Neural progenitor cell (in vitro differentiated cells): ENCODE results near the gene LMNB1. TPM values are rescaled to one million over a fixed set of nuclear protein-coding genes. Genes with fewer than 3 reads are reported as not detected.

ENCODE experiments used
- DNase-seq: peaks from one replicate; pipeline ENCODE4 v3.0.0-alpha.2; 2016; ENCODE audit warnings: low spot score
- H2AFZ ChIP-seq: fragments of 200-600 bp; sonication (generic); replicated peaks from 2 replicates; pipeline ENCODE4 v1.6.1; 2016; ENCODE audit warnings: antibody characterized with exemption
- H3F3A ChIP-seq: fragments of 200-600 bp; sonication (generic); 2 replicates; pipeline ENCODE4 v1.6.1; 2016; ENCODE audit warnings: antibody characterized with exemption, low read depth
- H3K27ac ChIP-seq: fragments of 200-600 bp; sonication (generic); 2 replicates; pipeline ENCODE4 v1.5.1; 2016; ENCODE audit warnings: mild to moderate bottlenecking
- H3K27me3 ChIP-seq: fragments of 200-600 bp; sonication (generic); 2 replicates; pipeline ENCODE4 v1.6.1; 2016; ENCODE audit warnings: mild to moderate bottlenecking, moderate library complexity
- H3K36me3 ChIP-seq: fragments of 200-600 bp; sonication (generic); 2 replicates; pipeline ENCODE4 v1.5.1; 2016
- H3K4me1 ChIP-seq: fragments of 200-600 bp; sonication (generic); 2 replicates; pipeline ENCODE4 v1.6.1; 2016; ENCODE audit warnings: mixed run types
- H3K4me2 ChIP-seq: fragments of 200-600 bp; sonication (generic); 2 replicates; pipeline ENCODE4 v1.6.1; 2016
- H3K4me3 ChIP-seq: fragments of 200-600 bp; sonication (generic); 2 replicates; pipeline ENCODE4 v1.5.1; 2016
- H3K79me2 ChIP-seq: fragments of 200-600 bp; sonication (generic); 2 replicates; pipeline ENCODE4 v1.6.1; 2016; ENCODE audit warnings: low read depth
- H3K9ac ChIP-seq: fragments of 200-600 bp; sonication (generic); 2 replicates; pipeline ENCODE4 v1.6.1; 2016
- H3K9me3 ChIP-seq: fragments of 200-600 bp; sonication (generic); 2 replicates; pipeline ENCODE4 v1.5.1; 2016; ENCODE audit warnings: low read depth
- H4K20me1 ChIP-seq: fragments of 200-600 bp; sonication (generic); 2 replicates; pipeline ENCODE4 v1.6.1; 2016; ENCODE audit warnings: low read depth
- H3K27ac Mint-ChIP-seq: 3 replicates; pipeline ENCODE4 v1.8.0; 2021; ENCODE audit warnings: mixed read lengths
- H3K27me3 Mint-ChIP-seq: 2 replicates; pipeline ENCODE4 v1.8.0; 2022; ENCODE audit warnings: low read depth, mild to moderate bottlenecking, inconsistent platforms, moderate library complexity, mixed read lengths; ENCODE audit not compliant: insufficient read depth
- H3K36me3 Mint-ChIP-seq: 3 replicates; pipeline ENCODE4 v1.8.0; 2021; ENCODE audit warnings: mixed read lengths
- H3K4me1 Mint-ChIP-seq: 3 replicates; pipeline ENCODE4 v1.8.0; 2021; ENCODE audit warnings: mixed read lengths
- H3K4me3 Mint-ChIP-seq: 3 replicates; pipeline ENCODE4 v1.8.0; 2021; ENCODE audit warnings: mild to moderate bottlenecking, moderate library complexity, mixed read lengths
- H3K9me3 Mint-ChIP-seq: 3 replicates; pipeline ENCODE4 v1.8.0; 2020; ENCODE audit warnings: mixed read lengths
- CTCF ChIP-seq: fragments of 200-600 bp; sonication (generic); IDR thresholded peaks from 2 replicates; pipeline ENCODE4 v1.5.1; 2017; ENCODE audit warnings: antibody characterized with exemption, mild to moderate bottlenecking
- EZH2 ChIP-seq: fragments of 200-600 bp; sonication (generic); IDR thresholded peaks from 2 replicates; pipeline ENCODE4 v1.6.1; 2017; ENCODE audit warnings: antibody characterized with exemption, mild to moderate bottlenecking, moderate library complexity
- EZH2phosphoT487 ChIP-seq: fragments of 200-600 bp; sonication (generic); IDR thresholded peaks from 2 replicates; pipeline ENCODE4 v1.6.1; 2017; ENCODE audit warnings: antibody characterized with exemption
- total RNA-seq: library from RNA; depleted of rRNA; stranded (reverse); fragments of >200 nt; gene quantifications from 2 replicates; pipeline ENCODE4 v1.2.3, GENCODE V29; 2015; ENCODE audit warnings: low replicate concordance

The LMNB1 gene
- total RNA-seq, 1 donor from 2014 or later: 245 TPM

- H3K27ac Mint-ChIP-seq: no peak overlapping the region
- H3K36me3 Mint-ChIP-seq: peaks cover 10% of the 10 kb centered on the region
- no peaks in the 10 kb centered on the region for H3K9me3 Mint-ChIP-seq
- Histone ChIP-seq H3K36me3 (no peaks in the 10 kb centered on the region), H3K27ac (no peak overlapping the region), H3F3A (peaks cover 16% of the 10 kb centered on the region), H3K27me3 (no peaks in the 10 kb centered on the region), H4K20me1 (no peaks in the 10 kb centered on the region), H3K79me2 (no peaks in the 10 kb centered on the region), H3K4me1 (peaks cover 21% of the 10 kb centered on the region), H3K4me3 (no peak overlapping the region), H2AFZ (no peak overlapping the region), H3K9ac (no peak overlapping the region), H3K4me2 (no peak overlapping the region), H3K9me3 (no peaks in the 10 kb centered on the region)
- H3K27me3 Mint-ChIP-seq: peaks cover 4% of the 10 kb centered on the region
- TF ChIP-seq EZH2 (no peak), EZH2phosphoT487 (no peak), CTCF (no peak)
- no peak for DNase-seq
- no peak overlapping the region for H3K4me3 Mint-ChIP-seq
- peaks cover 24% of the 10 kb centered on the region for H3K4me1 Mint-ChIP-seq
Observed at GRCh38 chr5:126871441-126871840, 94.5 kb downstream of the LMNB1 start.

GRCh38 chr5:126872561-126873354 is 95.8 kb downstream of the LMNB1 start:
- peaks cover 26% of the 10 kb centered on the region for H3K4me1 Mint-ChIP-seq
- H3K9me3 Mint-ChIP-seq: no peaks in the 10 kb centered on the region
- Histone ChIP-seq H3K9me3 (no peaks in the 10 kb centered on the region), H3F3A (peaks cover 16% of the 10 kb centered on the region), H3K4me1 (peaks cover 21% of the 10 kb centered on the region), H3K9ac (no peak overlapping the region), H3K27me3 (no peaks in the 10 kb centered on the region), H2AFZ (no peak overlapping the region), H4K20me1 (no peaks in the 10 kb centered on the region), H3K4me3 (no peak overlapping the region), H3K36me3 (no peaks in the 10 kb centered on the region), H3K27ac (no peak overlapping the region), H3K79me2 (no peaks in the 10 kb centered on the region), H3K4me2 (no peak overlapping the region)
- H3K27me3 Mint-ChIP-seq: peaks cover 4% of the 10 kb centered on the region
- H3K4me3 Mint-ChIP-seq: no peak overlapping the region
- H3K27ac Mint-ChIP-seq: peak overlapping the region; percentile 65
- peaks cover 10% of the 10 kb centered on the region for H3K36me3 Mint-ChIP-seq
- TF ChIP-seq EZH2 (no peak), CTCF (no peak), EZH2phosphoT487 (no peak)
- DNase-seq: no peak

- Mint-ChIP-seq H3K9me3 (no peaks in the 10 kb centered on the region), H3K36me3 (peaks cover 10% of the 10 kb centered on the region), H3K4me1 (peaks cover 12% of the 10 kb centered on the region), H3K27me3 (peaks cover 2% of the 10 kb centered on the region), H3K27ac (no peak overlapping the region), H3K4me3 (no peak overlapping the region)
- H3K27me3 ChIP-seq: no peaks in the 10 kb centered on the region
- no peak overlapping the region for H3K4me2 ChIP-seq
- no peak overlapping the region for H3K4me3 ChIP-seq
- no peaks in the 10 kb centered on the region for H3K79me2 ChIP-seq
- no peak overlapping the region for H2AFZ ChIP-seq
- no peak for DNase-seq
- H3F3A ChIP-seq: no peaks in the 10 kb centered on the region
- no peaks in the 10 kb centered on the region for H4K20me1 ChIP-seq
- no peak overlapping the region for H3K9ac ChIP-seq
- H3K36me3 ChIP-seq: no peaks in the 10 kb centered on the region
- H3K9me3 ChIP-seq: no peaks in the 10 kb centered on the region
- TF ChIP-seq EZH2phosphoT487 (no peak), CTCF (no peak), EZH2 (no peak)
- H3K27ac ChIP-seq: no peak overlapping the region
- H3K4me1 ChIP-seq: peaks cover 2% of the 10 kb centered on the region
Observed at GRCh38 chr5:126875303-126875785, 98.4 kb downstream of the LMNB1 start.
